Measurements from ENCODE around the gene MAGI1. TPM values are rescaled to one million over a fixed set of nuclear protein-coding genes. Genes with fewer than 3 reads are reported as not detected.

Gene MAGI1
- total RNA-seq, 5 donors from 2014 or later (not counting 1 experiment from before 2014, with no cell fraction given) = 0.23 to 0.63 (median 0.29) TPM

DNA sequence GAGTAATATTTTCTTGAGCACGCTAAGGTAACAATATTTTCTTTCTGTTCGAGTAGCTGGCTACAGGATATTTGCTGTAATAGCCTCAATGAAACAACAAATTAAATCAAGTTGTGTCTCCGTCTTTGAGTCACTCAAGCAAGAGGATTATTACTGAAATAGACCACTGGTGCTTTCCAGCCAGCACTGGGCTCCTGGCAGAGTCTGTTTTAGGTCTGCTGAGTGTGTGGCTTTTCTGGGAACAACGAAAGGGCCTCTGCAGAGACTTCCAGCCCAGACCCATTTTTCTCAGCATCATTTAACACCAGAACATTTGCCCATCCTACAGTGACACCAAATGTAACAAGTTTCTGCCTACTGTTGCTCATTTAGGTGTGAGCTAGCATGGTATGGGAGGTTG, 652.9 kb downstream of the MAGI1 start:
- no peaks in the 10 kb centered on the region for H3K4me1 ChIP-seq (ENCODE audit: control insufficient read depth in 1 of 2, extremely low read depth in 1 of 2, insufficient read depth in 2 of 2, low read length in 2 of 2)
- Mint-ChIP-seq H3K27ac (no peak overlapping the region), H3K9me3 (peaks cover 0 to 7% (median 4%) of the 10 kb centered on the region in 3 donors), H3K4me1 (no peaks in the 10 kb centered on the region), H3K36me3 (no peaks in the 10 kb centered on the region), H3K27me3 (no peaks in the 10 kb centered on the region), H3K4me3 (no peak overlapping the region)
- ChIA-PET POLR2A (no interaction called here), CTCF (no interaction called here)
- ATAC-seq (replicated peaks in 1 of 4) = no peak
- no peak overlapping the region for H3K27ac ChIP-seq (ENCODE audit: low read length)
- H3K4me3 ChIP-seq (ENCODE audit: control insufficient read depth in 1 of 2, extremely low read depth in 1 of 2, low read length in 1 of 2) = no peak overlapping the region
- no peaks in the 10 kb centered on the region for H3K36me3 ChIP-seq (ENCODE audit: control insufficient read depth in 2 of 2, extremely low read depth in 1 of 2, insufficient read depth in 1 of 2, low read length in 1 of 2)
- no peak for DNase-seq
- no peaks in the 10 kb centered on the region for H3K27me3 ChIP-seq (replicated peaks in 1 of 2; ENCODE audit: control insufficient read depth in 2 of 2, extremely low read depth in 1 of 2, insufficient read depth in 2 of 2, low read length in 1 of 2)
- H3K9me3 ChIP-seq = no peaks in the 10 kb centered on the region
- no CpG with 5 or more reads among the region's 4 CpGs for WGBS (ENCODE audit: insufficient coverage)

DNA sequence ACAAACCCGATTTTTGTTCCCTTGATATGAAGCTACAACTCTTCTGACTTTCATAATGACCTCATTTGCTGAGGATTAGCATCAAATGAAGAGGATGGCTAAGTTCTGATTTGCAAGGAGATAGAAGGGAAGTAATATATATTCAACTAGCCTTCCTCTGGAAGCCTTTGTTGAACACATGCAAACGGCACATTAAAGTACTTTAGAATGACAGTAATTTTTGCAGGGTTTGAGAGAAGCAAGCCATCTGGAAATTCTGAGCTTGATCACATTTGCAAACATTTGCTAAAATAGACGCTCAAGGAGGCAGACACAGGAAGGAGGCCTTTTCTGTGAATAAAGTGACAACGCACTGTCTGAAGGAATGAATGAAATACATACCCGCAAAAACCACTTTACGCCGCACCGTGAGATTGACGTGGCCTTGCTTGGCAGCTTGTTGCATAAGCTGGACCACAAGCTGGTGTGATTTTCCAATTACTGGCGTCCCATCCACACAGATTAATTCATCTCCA, 657.2 kb downstream of the MAGI1 start:
- WGBS (ENCODE audit: insufficient coverage) = 91% methylated on average over 8 of the region's 10 CpGs
- Mint-ChIP-seq H3K4me1 (no peaks in the 10 kb centered on the region), H3K9me3 (no peaks in the 10 kb centered on the region), H3K27me3 (no peaks in the 10 kb centered on the region), H3K4me3 (no peak overlapping the region), H3K27ac (no peak overlapping the region), H3K36me3 (no peaks in the 10 kb centered on the region)
- ChIA-PET POLR2A (no interaction called here), CTCF (interaction anchor here in 1 of 2 donors (0.6 kb wide), 1 partner anchor 41 kb away, joined by 3 read pairs; no protein-coding TSS in a partner anchor)
- Histone ChIP-seq H3K9me3 (no peaks in the 10 kb centered on the region), H3K4me1 (ENCODE audit: control insufficient read depth in 1 of 2, extremely low read depth in 1 of 2, insufficient read depth in 2 of 2, low read length in 2 of 2) (no peaks in the 10 kb centered on the region), H3K4me3 (ENCODE audit: control insufficient read depth in 1 of 2, extremely low read depth in 1 of 2, low read length in 1 of 2) (no peak overlapping the region), H3K36me3 (ENCODE audit: control insufficient read depth in 2 of 2, extremely low read depth in 1 of 2, insufficient read depth in 1 of 2, low read length in 1 of 2) (no peaks in the 10 kb centered on the region), H3K27me3 (replicated peaks in 1 of 2; ENCODE audit: control insufficient read depth in 2 of 2, extremely low read depth in 1 of 2, insufficient read depth in 2 of 2, low read length in 1 of 2) (no peaks in the 10 kb centered on the region), H3K27ac (ENCODE audit: low read length) (no peak overlapping the region)
- no peak for ATAC-seq (replicated peaks in 1 of 4)
- no peak for DNase-seq

DNA sequence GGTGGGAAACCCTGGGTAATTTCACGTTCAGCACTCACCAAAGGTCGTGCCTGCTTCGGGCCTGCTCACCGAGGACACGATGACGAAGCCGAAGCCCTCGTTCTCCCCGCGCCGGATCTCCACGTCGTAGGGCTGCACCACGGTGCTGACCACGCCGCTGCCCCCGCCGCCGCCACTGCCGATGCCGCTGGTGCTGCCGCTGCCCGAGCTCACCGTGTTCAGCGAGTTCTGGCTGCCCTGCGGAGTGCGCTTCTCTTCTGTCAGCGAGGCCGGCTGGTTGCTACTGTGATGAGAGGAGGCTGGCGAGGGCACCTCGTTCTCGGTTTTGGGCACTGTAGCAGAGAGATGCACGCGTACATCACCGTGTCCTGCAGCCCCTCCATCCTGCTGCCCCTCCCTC, 659.5 kb downstream of the MAGI1 start:
- DNase-seq (no peak), ATAC-seq (replicated peaks in 1 of 4) (no peak)
- no peaks in the 10 kb centered on the region for H3K9me3 Mint-ChIP-seq
- Histone ChIP-seq H3K9me3 (no peaks in the 10 kb centered on the region), H3K36me3 (ENCODE audit: control insufficient read depth in 2 of 2, extremely low read depth in 1 of 2, insufficient read depth in 1 of 2, low read length in 1 of 2) (no peaks in the 10 kb centered on the region), H3K27me3 (replicated peaks in 1 of 2; ENCODE audit: control insufficient read depth in 2 of 2, extremely low read depth in 1 of 2, insufficient read depth in 2 of 2, low read length in 1 of 2) (no peaks in the 10 kb centered on the region), H3K4me1 (ENCODE audit: control insufficient read depth in 1 of 2, extremely low read depth in 1 of 2, insufficient read depth in 2 of 2, low read length in 2 of 2) (no peaks in the 10 kb centered on the region), H3K4me3 (ENCODE audit: control insufficient read depth in 1 of 2, extremely low read depth in 1 of 2, low read length in 1 of 2) (no peak overlapping the region), H3K27ac (ENCODE audit: low read length) (no peak overlapping the region)
- WGBS (ENCODE audit: insufficient coverage) = 94% methylated on average over 22 of the region's 35 CpGs
- H3K36me3 Mint-ChIP-seq = no peaks in the 10 kb centered on the region
- ChIA-PET CTCF (no interaction called here), POLR2A (no interaction called here)
- no peak overlapping the region for H3K4me3 Mint-ChIP-seq
- H3K4me1 Mint-ChIP-seq = no peaks in the 10 kb centered on the region
- H3K27me3 Mint-ChIP-seq = no peaks in the 10 kb centered on the region
- H3K27ac Mint-ChIP-seq = no peak overlapping the region

DNA sequence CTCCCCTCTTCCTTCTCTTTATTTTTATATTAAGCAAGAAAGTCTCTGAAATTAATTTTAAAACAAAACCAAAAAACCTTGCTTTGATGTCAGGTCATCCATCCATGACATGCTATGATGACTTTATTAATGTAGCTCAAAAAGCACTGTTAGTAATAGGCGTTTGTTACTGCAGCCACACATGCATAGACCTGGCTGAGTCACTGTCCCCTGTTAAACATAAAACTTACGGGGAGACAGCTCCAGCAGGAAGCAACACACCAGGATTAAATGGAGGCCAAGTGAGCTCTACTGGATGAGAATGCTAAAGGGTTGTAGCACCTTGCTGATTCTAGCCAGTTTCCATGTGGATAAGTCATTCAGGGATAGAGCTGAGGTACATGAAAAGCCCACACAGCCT, 661.1 kb downstream of the MAGI1 start:
- no peak overlapping the region for H3K4me3 ChIP-seq (ENCODE audit: control insufficient read depth in 1 of 2, extremely low read depth in 1 of 2, low read length in 1 of 2)
- H3K36me3 ChIP-seq (ENCODE audit: control insufficient read depth in 2 of 2, extremely low read depth in 1 of 2, insufficient read depth in 1 of 2, low read length in 1 of 2) = no peaks in the 10 kb centered on the region
- no peak overlapping the region for H3K4me3 Mint-ChIP-seq
- no peaks in the 10 kb centered on the region for H3K4me1 ChIP-seq (ENCODE audit: control insufficient read depth in 1 of 2, extremely low read depth in 1 of 2, insufficient read depth in 2 of 2, low read length in 2 of 2)
- ChIA-PET CTCF (no interaction called here), POLR2A (no interaction called here)
- 65% methylated on average over 2 of the region's 2 CpGs for WGBS (ENCODE audit: insufficient coverage)
- H3K27ac ChIP-seq (ENCODE audit: low read length) = no peak overlapping the region
- no peak for DNase-seq
- ATAC-seq (replicated peaks in 1 of 4) = no peak
- H3K4me1 Mint-ChIP-seq = no peaks in the 10 kb centered on the region
- no peak overlapping the region for H3K27ac Mint-ChIP-seq
- no peaks in the 10 kb centered on the region for H3K27me3 ChIP-seq (replicated peaks in 1 of 2; ENCODE audit: control insufficient read depth in 2 of 2, extremely low read depth in 1 of 2, insufficient read depth in 2 of 2, low read length in 1 of 2)
- H3K27me3 Mint-ChIP-seq = no peaks in the 10 kb centered on the region
- peaks cover 0 to 4% (median 2%) of the 10 kb centered on the region in 3 donors for H3K9me3 Mint-ChIP-seq
- no peaks in the 10 kb centered on the region for H3K36me3 Mint-ChIP-seq
- no peaks in the 10 kb centered on the region for H3K9me3 ChIP-seq

DNA sequence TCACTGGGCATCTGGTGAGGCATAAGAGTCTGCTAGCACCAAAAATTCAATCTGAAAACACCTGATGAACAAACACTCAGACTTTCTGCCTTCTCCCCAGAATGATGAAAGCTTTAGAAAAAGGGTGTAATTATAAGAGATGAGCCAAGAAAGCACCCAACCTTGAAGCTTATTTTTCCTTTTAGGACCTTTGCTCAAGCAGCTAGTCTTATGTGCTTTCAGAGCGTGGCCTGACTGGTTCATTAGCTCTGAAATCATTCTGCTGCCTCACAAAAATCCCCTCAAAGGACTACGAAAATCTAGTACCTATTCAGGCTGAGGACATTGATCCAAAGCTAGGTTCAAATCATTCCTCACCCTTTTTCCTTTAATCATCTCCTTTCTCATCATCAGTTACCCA, 662.3 kb downstream of the MAGI1 start:
- no peak for ATAC-seq (replicated peaks in 1 of 4)
- Histone ChIP-seq H3K4me3 (ENCODE audit: control insufficient read depth in 1 of 2, extremely low read depth in 1 of 2, low read length in 1 of 2) (no peak overlapping the region), H3K27me3 (replicated peaks in 1 of 2; ENCODE audit: control insufficient read depth in 2 of 2, extremely low read depth in 1 of 2, insufficient read depth in 2 of 2, low read length in 1 of 2) (no peaks in the 10 kb centered on the region), H3K27ac (ENCODE audit: low read length) (no peak overlapping the region), H3K36me3 (ENCODE audit: control insufficient read depth in 2 of 2, extremely low read depth in 1 of 2, insufficient read depth in 1 of 2, low read length in 1 of 2) (no peaks in the 10 kb centered on the region), H3K4me1 (ENCODE audit: control insufficient read depth in 1 of 2, extremely low read depth in 1 of 2, insufficient read depth in 2 of 2, low read length in 2 of 2) (no peaks in the 10 kb centered on the region), H3K9me3 (no peaks in the 10 kb centered on the region)
- H3K9me3 Mint-ChIP-seq = peaks cover 3 to 7% (median 4%) of the 10 kb centered on the region in 3 donors
- H3K36me3 Mint-ChIP-seq = no peaks in the 10 kb centered on the region
- DNase-seq = no peak
- no peak overlapping the region for H3K4me3 Mint-ChIP-seq
- no peaks in the 10 kb centered on the region for H3K4me1 Mint-ChIP-seq
- WGBS (ENCODE audit: insufficient coverage) = 83% methylated on average over 1 of the region's 2 CpGs
- ChIA-PET POLR2A (interaction anchor here in 1 of 2 donors (0.6 kb wide), 1 partner anchor 257 kb away, joined by 4 read pairs; no protein-coding TSS in a partner anchor), CTCF (no interaction called here)
- no peak overlapping the region for H3K27ac Mint-ChIP-seq
- no peaks in the 10 kb centered on the region for H3K27me3 Mint-ChIP-seq

DNA sequence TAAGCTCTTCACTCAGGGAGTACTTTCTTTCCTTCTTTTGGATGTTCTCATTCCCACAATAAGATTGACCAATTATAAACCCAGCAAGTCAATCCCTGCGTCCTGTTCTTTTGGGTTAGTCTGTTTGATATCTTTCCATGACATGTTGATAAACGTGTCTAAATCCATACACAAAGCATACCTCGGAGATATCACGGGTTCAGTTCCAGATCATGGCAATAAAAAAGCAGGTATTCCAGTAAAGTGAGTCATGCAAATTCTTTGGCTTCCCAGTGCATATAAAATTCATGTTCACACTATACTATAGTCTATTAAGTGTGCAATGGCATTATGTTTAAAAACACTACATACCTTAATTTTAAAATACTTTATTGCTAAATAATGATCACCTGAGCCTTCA, 667.7 kb downstream of the MAGI1 start:
- ATAC-seq (replicated peaks in 1 of 4) (no peak), DNase-seq (no peak)
- CTCF ChIA-PET = interaction anchor here in 1 of 2 donors (0.6 kb wide), 1 partner anchor 37 kb away, joined by 4 read pairs; no protein-coding TSS in a partner anchor
- Mint-ChIP-seq H3K4me1 (no peaks in the 10 kb centered on the region), H3K27ac (no peak overlapping the region), H3K4me3 (no peak overlapping the region), H3K36me3 (no peaks in the 10 kb centered on the region), H3K9me3 (peaks cover 8 to 15% (median 9%) of the 10 kb centered on the region in 3 donors), H3K27me3 (no peaks in the 10 kb centered on the region)
- POLR2A ChIA-PET = no interaction called here
- no peak overlapping the region for H3K27ac ChIP-seq (ENCODE audit: low read length)
- no peak overlapping the region for H3K4me3 ChIP-seq (ENCODE audit: control insufficient read depth in 1 of 2, extremely low read depth in 1 of 2, low read length in 1 of 2)
- H3K4me1 ChIP-seq (ENCODE audit: control insufficient read depth in 1 of 2, extremely low read depth in 1 of 2, insufficient read depth in 2 of 2, low read length in 2 of 2) = no peaks in the 10 kb centered on the region
- no peaks in the 10 kb centered on the region for H3K36me3 ChIP-seq (ENCODE audit: control insufficient read depth in 2 of 2, extremely low read depth in 1 of 2, insufficient read depth in 1 of 2, low read length in 1 of 2)
- H3K9me3 ChIP-seq = no peaks in the 10 kb centered on the region
- WGBS (ENCODE audit: insufficient coverage) = no CpG with 5 or more reads among the region's 4 CpGs
- H3K27me3 ChIP-seq (replicated peaks in 1 of 2; ENCODE audit: control insufficient read depth in 2 of 2, extremely low read depth in 1 of 2, insufficient read depth in 2 of 2, low read length in 1 of 2) = no peaks in the 10 kb centered on the region

DNA sequence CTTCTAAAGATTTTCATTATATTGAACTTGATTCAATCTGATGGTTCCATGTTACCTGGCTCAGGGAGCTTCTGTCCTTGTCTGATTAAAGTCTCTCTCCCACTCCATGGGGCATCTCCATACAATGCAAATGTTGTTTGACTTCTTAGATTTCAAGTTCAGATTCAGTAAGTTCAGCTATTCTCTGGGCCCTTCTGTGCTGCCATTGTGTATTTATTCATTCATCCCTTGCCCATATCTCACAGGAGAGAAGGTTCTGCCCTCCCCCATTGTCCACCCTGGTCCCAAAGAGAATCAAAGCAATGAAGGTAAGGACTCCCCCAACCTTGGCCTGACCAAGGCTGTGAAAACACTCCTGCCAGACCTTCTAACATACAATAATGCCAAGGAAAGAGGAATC, 669.9 kb downstream of the MAGI1 start:
- CTCF ChIA-PET = no interaction called here

More for the DNA sequence above, 669.9 kb downstream of the MAGI1 start:
- Mint-ChIP-seq H3K9me3 (peaks cover 8 to 15% (median 9%) of the 10 kb centered on the region in 3 donors), H3K36me3 (no peaks in the 10 kb centered on the region), H3K27me3 (no peaks in the 10 kb centered on the region), H3K27ac (no peak overlapping the region), H3K4me1 (no peaks in the 10 kb centered on the region), H3K4me3 (no peak overlapping the region)
- Histone ChIP-seq H3K36me3 (ENCODE audit: control insufficient read depth in 2 of 2, extremely low read depth in 1 of 2, insufficient read depth in 1 of 2, low read length in 1 of 2) (no peaks in the 10 kb centered on the region), H3K4me1 (ENCODE audit: control insufficient read depth in 1 of 2, extremely low read depth in 1 of 2, insufficient read depth in 2 of 2, low read length in 2 of 2) (no peaks in the 10 kb centered on the region), H3K27me3 (replicated peaks in 1 of 2; ENCODE audit: control insufficient read depth in 2 of 2, extremely low read depth in 1 of 2, insufficient read depth in 2 of 2, low read length in 1 of 2) (no peaks in the 10 kb centered on the region), H3K9me3 (no peaks in the 10 kb centered on the region), H3K27ac (ENCODE audit: low read length) (no peak overlapping the region), H3K4me3 (ENCODE audit: control insufficient read depth in 1 of 2, extremely low read depth in 1 of 2, low read length in 1 of 2) (no peak overlapping the region)
- no peak for ATAC-seq (replicated peaks in 1 of 4)
- POLR2A ChIA-PET = no interaction called here
- DNase-seq = no peak
